Right lobe of liver (tissue), 4 donors: ENCODE results near the gene LIPI.

Experiments used
- CTCF ChIP-seq, 4 donors: fragments of 200-600 bp in 3 of 4; fragments of 450-650 bp in 1 of 4; IDR thresholded peaks; one replicate each; pipeline versions ENCODE4 v1.5.1 to v1.8.0; 2016 to 2022; ENCODE audit warnings: antibody characterized with exemption in 4 of 4, mild to moderate bottlenecking in 2 of 4
- POLR2A ChIP-seq: fragments of 450-650 bp; IDR thresholded peaks from one replicate; pipeline ENCODE4 v1.6.1; 2017; ENCODE audit warnings: antibody characterized with exemption, mild to moderate bottlenecking
- donor health status: DM: no; HTN: no; CAD: no.
- donor health status: DM: no; HTN: no; CAD: no.
- donor health status: DM: no; HTN: yes; CAD: no.

- TF ChIP-seq POLR2A = no peak
- no peak for TF ChIP-seq CTCF (IDR thresholded peaks at IDR 0.05)
These were observed at the start of gene LIPI for GRCh38 chr21:14210738-14211137.
